ENCODE data around the gene MASP2.

DNA sequence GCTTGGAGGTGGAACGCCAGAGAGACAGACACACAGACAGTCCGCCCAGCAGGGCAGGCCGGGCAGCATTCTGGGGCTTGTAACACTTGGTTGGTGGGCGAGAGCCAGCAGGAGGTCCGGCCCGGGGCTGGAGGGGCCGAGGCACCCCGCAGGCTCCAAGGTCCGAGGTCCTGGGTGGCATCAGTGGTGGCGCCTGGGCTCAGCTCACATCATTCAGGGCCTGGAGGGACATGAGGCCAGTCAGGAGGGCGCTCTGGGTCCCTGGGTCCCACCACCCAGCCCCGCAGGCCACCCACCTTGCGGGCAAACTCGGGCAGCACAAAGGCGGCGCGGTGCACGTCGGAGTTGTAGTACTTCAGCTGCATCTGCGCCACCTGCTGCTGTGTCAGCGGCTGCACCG lies 7.6 kb upstream of the MASP2 start:
- TF ChIP-seq, protein P1, sequence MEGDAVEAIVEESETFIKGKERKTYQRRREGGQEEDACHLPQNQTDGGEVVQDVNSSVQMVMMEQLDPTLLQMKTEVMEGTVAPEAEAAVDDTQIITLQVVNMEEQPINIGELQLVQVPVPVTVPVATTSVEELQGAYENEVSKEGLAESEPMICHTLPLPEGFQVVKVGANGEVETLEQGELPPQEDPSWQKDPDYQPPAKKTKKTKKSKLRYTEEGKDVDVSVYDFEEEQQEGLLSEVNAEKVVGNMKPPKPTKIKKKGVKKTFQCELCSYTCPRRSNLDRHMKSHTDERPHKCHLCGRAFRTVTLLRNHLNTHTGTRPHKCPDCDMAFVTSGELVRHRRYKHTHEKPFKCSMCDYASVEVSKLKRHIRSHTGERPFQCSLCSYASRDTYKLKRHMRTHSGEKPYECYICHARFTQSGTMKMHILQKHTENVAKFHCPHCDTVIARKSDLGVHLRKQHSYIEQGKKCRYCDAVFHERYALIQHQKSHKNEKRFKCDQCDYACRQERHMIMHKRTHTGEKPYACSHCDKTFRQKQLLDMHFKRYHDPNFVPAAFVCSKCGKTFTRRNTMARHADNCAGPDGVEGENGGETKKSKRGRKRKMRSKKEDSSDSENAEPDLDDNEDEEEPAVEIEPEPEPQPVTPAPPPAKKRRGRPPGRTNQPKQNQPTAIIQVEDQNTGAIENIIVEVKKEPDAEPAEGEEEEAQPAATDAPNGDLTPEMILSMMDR (conservative IDR thresholded peaks at IDR 0.05; ENCODE audit: low read length) = no peak
- no peak for TF ChIP-seq EZH2phosphoT487 (IDR thresholded peaks at IDR 0.05; ENCODE audit: borderline replicate concordance)
